Pancreas (tissue), 10 donors: ENCODE data around the gene P2RY1. TPM values are rescaled to one million over a fixed set of nuclear protein-coding genes. Genes with fewer than 3 reads are reported as not detected.

Experiments used
- ATAC-seq, 4 donors: fragments of 200-7000 bp; cut with Tn5 transposase; one replicate each; pipeline versions ENCODE4 v1.8.0 to v1.9.1; 2020; ENCODE audit warnings: mild to moderate bottlenecking in 4 of 4, moderate library complexity in 4 of 4
- DNase-seq, 6 donors: peaks; one replicate each; pipeline ENCODE4 v3.0.0-alpha.2; 2020
- FAIRE-seq: peaks from 2 replicates; lab custom pipeline; 2012; peaks lifted over from hg19 to GRCh38; lab: Jason Lieb, UNC
- H3K27ac ChIP-seq, 4 donors: fragments of 200-600 bp; sonication (generic); 1 replicate in 3 of 4; 2 replicates in 1 of 4; pipeline versions ENCODE4 v1.5.0 to v1.8.0; 2020
- H3K27me3 ChIP-seq, 4 donors: fragments of 200-600 bp; one replicate each; pipeline ENCODE4 v1.8.0; 2021
- H3K36me3 ChIP-seq, 3 donors: fragments of 200-600 bp; sonication (generic) in 1 of 3; one replicate each; pipeline versions ENCODE4 v1.5.0 to v1.8.0; 2020 to 2021
- H3K4me1 ChIP-seq, 3 donors: fragments of 200-600 bp; one replicate each; pipeline ENCODE4 v1.8.0; 2021
- H3K4me3 ChIP-seq, 4 donors: fragments of 200-600 bp; sonication (generic) in 2 of 4; one replicate each; pipeline versions ENCODE4 v1.5.0 to v1.8.0; 2020 to 2021
- H3K9me3 ChIP-seq, 4 donors: fragments of 200-600 bp; one replicate each; pipeline ENCODE4 v1.8.0; 2021
- CTCF ChIP-seq, 4 donors: fragments of 200-600 bp; sonication (generic) in 3 of 4; IDR thresholded peaks; one replicate each; pipeline versions ENCODE4 v1.5.0 to v1.8.0; 2021; ENCODE audit warnings: antibody characterized with exemption in 4 of 4
- WGBS, 2 donors: extraction: QIAGEN DNeasy Blood & Tissue Kit; methylation state at CpG; one replicate each; pipeline ENCODE4 v1.1.7; 2013; 5-methylcytosine and 5-hydroxymethylcytosine counted together
- intact Hi-C, 3 donors: fragments of 100-400 bp; cut with DNase I; formaldehyde crosslinking; loops; one replicate each; pipeline versions ENCODE4 v1.11.1 to v1.14.2; 2022
- polyA plus RNA-seq, 2 donors: library from polyadenylated mRNA; stranded (reverse); fragments of 200-250 nt; gene quantifications; one replicate each; pipeline ENCODE4 v1.2.3, GENCODE V29; 2013
- total RNA-seq, 6 donors: library from RNA; stranded (reverse); fragmentation: NEBNext Ultra II Directional in 4 of 6; extraction: Animal tissue kit (Norgen Biotek cat#: 25700) in 4 of 6; gene quantifications; one replicate each; pipeline versions ENCODE4 v1.2.1 to v1.2.4, GENCODE V29; 2021 to 2023
- donor health status: healthy with polysubstance abuse.
- donor health status: DM: no; HTN: no; CAD: no; lungs with moderate emphysema.
- donor health status: DM: no; HTN: no; CAD: no.
- donor health status: control.
- donor health status: control.
- donor health status: Bipolar disorder and iron deficiency.
- donor health status: DM: yes; HTN: yes; CAD: no.
- donor health status: DM: no; HTN: no; CAD: no.
- donor health status: DM: no; HTN: no; CAD: no.
- donor health status: DM: yes; HTN: yes; CAD: no.

The P2RY1 gene
- total RNA-seq (1 to 10 TPM; 1.6 to 5.4 (median 3.8) TPM), polyA plus RNA-seq (10 to 100 TPM in 1 of 2 donors, 1 to 10 TPM in 1; 2.9 to 15.1 TPM)

DNA sequence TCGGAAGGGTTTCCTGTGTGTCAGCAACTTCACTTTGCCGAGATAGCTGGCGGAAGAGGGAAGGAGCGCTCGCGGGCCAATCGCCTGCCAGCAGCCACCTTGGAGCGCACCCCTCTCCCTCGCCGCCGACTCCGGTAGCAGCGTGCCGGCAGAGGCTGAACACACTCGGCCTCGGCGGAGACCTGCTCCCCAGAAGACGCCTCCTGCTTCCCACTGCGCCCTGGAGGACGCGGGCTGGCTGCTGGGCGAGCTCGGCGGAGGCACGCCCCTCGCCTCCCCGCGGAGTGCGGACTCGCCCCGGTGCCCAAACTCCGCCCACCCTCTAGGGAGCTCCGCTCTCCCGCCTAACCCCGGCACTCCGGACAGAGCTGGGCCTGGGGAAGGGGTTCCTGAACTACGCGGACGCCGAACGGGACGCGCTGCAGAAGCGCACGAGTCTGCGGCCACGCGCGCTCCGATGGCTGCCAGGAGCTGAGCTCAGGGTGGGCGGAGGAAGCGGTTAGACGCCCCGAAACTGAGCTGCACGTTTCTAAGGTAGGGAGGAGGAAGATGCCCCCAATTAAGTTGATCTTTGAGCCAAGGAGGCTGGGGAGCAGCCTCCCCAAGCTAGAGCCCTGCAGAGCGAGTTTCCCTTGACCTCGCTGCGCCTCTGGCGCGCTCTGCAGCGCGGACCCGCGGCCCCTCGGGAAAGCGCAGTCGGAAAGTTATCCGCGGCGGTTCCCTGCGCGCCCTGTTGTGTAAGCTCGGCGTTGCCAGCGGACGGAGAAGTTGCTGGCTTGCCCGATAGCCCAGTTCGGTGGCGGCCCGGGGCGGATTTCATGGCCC is at the start of gene P2RY1:
TSS of gene P2RY1 (plus strand) at position 356 of the 825 bp plus-strand sequence. CDS start 652 bp downstream, outside the sequence.
- intact Hi-C loops: no loop called here

GRCh38 chr3:152786977-152787681 is 47.8 kb upstream of the P2RY1 start:
- FAIRE-seq (no peak), DNase-seq (no peak), ATAC-seq (no peak)
- Histone ChIP-seq H3K9me3 (no peaks in the 10 kb centered on the region), H3K36me3 (no peaks in the 10 kb centered on the region), H3K27ac (no peak overlapping the region), H3K4me1 (no peaks in the 10 kb centered on the region), H3K4me3 (no peak overlapping the region), H3K27me3 (no peaks in the 10 kb centered on the region)
- no peak for TF ChIP-seq CTCF (IDR thresholded peaks at IDR 0.05)
- 30 to 47% methylated on average over 4 of the region's 4 CpGs for WGBS, 2 donors
- intact Hi-C loops: no loop called here

More for the DNA sequence above, at the start of gene P2RY1:
- FAIRE-seq (no peak), ATAC-seq (peak; percentile 83 to 93 (median 88)), DNase-seq (peak; percentile 51 to 84 (median 64))
- peak within 1 kb of the TSS; percentile 45 to 76 (median 66) for H3K4me3 ChIP-seq
- peak within 1 kb of the TSS; percentile 59 to 87 (median 80) for H3K27ac ChIP-seq
- H3K9me3 ChIP-seq: no peaks in the 10 kb centered on the region
- TF ChIP-seq CTCF (IDR thresholded peaks at IDR 0.05): no peak
- no peaks in the 10 kb centered on the region for H3K27me3 ChIP-seq
- no peaks in the 10 kb centered on the region for H3K36me3 ChIP-seq
- H3K4me1 ChIP-seq: peaks cover 0 to 4% (median 0%) of the 10 kb centered on the region in 3 donors
- WGBS, 2 donors: 0 to 1% methylated on average over 81 of the region's 81 CpGs

GRCh38 chr3:152790651-152791387 is 44.1 kb upstream of the P2RY1 start:
- DNase-seq: no peak
- Histone ChIP-seq H3K4me1 (no peaks in the 10 kb centered on the region), H3K36me3 (no peaks in the 10 kb centered on the region), H3K9me3 (no peaks in the 10 kb centered on the region), H3K4me3 (no peak overlapping the region), H3K27me3 (no peaks in the 10 kb centered on the region), H3K27ac (no peak overlapping the region)
- 54 to 67% methylated on average over 5 of the region's 5 CpGs for WGBS, 2 donors
- no peak for ATAC-seq
- FAIRE-seq: no peak
- TF ChIP-seq CTCF (IDR thresholded peaks at IDR 0.05): no peak
- intact Hi-C loops: no loop called here

- Histone ChIP-seq H3K4me3 (no peak overlapping the region), H3K4me1 (no peaks in the 10 kb centered on the region), H3K36me3 (no peaks in the 10 kb centered on the region), H3K27ac (no peak overlapping the region), H3K27me3 (no peaks in the 10 kb centered on the region), H3K9me3 (no peaks in the 10 kb centered on the region)
- ATAC-seq: no peak
- no peak for DNase-seq
- intact Hi-C loops: no loop called here
- FAIRE-seq: no peak
- 56 to 77% methylated on average over 2 of the region's 2 CpGs for WGBS, 2 donors
- no peak for TF ChIP-seq CTCF (IDR thresholded peaks at IDR 0.05)
Observed at GRCh38 chr3:152793969-152794368, 41.0 kb upstream of the P2RY1 start.
